ENCODE measurements around the gene GAS2L1.

DNA sequence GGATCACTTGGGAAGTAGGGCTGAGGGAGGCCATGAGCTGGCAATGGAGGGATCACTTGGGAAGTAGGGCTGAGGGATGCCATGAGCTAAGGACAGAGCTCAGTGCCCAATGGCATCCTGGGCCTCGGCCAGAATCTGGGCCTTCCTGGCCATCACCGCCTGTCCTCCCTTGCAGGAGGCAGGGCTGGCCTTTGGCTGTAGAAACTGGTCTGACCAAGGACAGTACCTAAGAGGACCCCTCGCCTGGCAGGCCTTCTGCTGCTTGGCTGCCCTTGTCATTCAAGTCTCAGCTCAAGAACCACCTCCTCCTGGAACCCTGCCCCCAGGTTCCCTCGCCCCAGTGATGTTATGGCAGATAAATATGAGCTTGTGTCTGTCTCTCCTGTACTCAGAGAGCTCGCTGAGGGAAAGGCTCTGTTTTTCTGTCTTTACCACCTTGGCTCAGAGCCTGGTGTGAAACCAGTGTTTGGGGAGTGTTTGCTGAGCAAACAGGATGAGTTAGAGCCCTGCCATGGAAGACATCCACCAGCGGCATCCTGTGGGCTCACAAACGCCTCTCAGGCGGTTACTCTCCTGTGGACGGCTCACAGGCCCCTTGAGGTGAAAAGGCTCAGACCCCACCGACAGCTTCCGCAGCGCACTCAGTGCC is 28.4 kb downstream of the GAS2L1 start:
- TF ChIP-seq, protein P1, sequence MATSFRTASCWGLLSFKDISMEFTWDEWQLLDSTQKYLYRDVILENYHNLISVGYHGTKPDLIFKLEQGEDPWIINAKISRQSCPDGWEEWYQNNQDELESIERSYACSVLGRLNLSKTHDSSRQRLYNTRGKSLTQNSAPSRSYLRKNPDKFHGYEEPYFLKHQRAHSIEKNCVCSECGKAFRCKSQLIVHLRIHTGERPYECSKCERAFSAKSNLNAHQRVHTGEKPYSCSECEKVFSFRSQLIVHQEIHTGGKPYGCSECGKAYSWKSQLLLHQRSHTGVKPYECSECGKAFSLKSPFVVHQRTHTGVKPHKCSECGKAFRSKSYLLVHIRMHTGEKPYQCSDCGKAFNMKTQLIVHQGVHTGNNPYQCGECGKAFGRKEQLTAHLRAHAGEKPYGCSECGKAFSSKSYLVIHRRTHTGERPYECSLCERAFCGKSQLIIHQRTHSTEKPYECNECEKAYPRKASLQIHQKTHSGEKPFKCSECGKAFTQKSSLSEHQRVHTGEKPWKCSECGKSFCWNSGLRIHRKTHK (tag by site-specific recombination; IDR thresholded peaks at IDR 0.05): no peak
- TF ChIP-seq, protein P2, sequence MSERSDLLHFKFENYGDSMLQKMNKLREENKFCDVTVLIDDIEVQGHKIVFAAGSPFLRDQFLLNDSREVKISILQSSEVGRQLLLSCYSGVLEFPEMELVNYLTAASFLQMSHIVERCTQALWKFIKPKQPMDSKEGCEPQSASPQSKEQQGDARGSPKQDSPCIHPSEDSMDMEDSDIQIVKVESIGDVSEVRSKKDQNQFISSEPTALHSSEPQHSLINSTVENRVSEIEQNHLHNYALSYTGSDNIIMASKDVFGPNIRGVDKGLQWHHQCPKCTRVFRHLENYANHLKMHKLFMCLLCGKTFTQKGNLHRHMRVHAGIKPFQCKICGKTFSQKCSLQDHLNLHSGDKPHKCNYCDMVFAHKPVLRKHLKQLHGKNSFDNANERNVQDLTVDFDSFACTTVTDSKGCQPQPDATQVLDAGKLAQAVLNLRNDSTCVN (tag by site-specific recombination; optimal IDR thresholded peaks at IDR 0.05): no peak
- TF ChIP-seq, protein P3, sequence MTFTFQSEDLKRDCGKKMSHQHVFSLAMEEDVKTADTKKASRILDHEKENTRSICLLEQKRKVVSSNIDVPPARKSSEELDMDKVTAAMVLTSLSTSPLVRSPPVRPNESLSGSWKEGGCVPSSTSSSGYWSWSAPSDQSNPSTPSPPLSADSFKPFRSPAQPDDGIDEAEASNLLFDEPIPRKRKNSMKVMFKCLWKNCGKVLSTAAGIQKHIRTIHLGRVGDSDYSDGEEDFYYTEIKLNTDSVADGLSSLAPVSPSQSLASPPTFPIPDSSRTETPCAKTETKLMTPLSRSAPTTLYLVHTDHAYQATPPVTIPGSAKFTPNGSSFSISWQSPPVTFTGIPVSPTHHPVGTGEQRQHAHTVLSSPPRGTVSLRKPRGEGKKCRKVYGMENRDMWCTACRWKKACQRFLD (tag by site-specific recombination; IDR thresholded peaks at IDR 0.05): no peak
- TF ChIP-seq ZNF146 (tag by site-specific recombination; IDR thresholded peaks at IDR 0.05) (no peak), ZNF341 (tag by site-specific recombination; IDR thresholded peaks at IDR 0.05; ENCODE audit: low read depth) (no peak)

Measured in HEK293 (cell line).